H7 (cell line): Measurements from ENCODE around the gene HLA-DQA1. TPM values are rescaled to one million over a fixed set of nuclear protein-coding genes. Genes with fewer than 3 reads are reported as not detected.
"Not testable (repeated sequence)": the region's sequence is repeated elsewhere in the genome, so short reads cannot be mapped to it uniquely, and the experiment has no call there.

ENCODE experiments used
- DNase-seq: peaks from one replicate; pipeline ENCODE4 v3.0.0; 2012
- H3K27me3 ChIP-seq: 2 replicates; pipeline ENCODE4 v1.6.0; 2011; ENCODE audit warnings: mild to moderate bottlenecking, low read length; ENCODE audit not compliant: control insufficient read depth, insufficient read depth
- H3K36me3 ChIP-seq: replicated peaks from 2 replicates; pipeline ENCODE4 v1.5.1; 2011; ENCODE audit warnings: low read length; ENCODE audit not compliant: control insufficient read depth, insufficient read depth
- H3K4me3 ChIP-seq: 2 replicates; pipeline ENCODE4 v1.5.1; 2011; ENCODE audit warnings: low read depth, mild to moderate bottlenecking, control low read depth, low read length, moderate library complexity; ENCODE audit not compliant: insufficient read depth
- total RNA-seq: library from RNA; depleted of rRNA; stranded (reverse); fragments of >200 nt; shearing (Covaris generic); gene quantifications from 2 replicates; pipeline ENCODE4 v1.2.3, GENCODE V29; 2014

HLA-DQA1 gene
- total RNA-seq, 1 experiment from 2014 or later, result not detected

DNA sequence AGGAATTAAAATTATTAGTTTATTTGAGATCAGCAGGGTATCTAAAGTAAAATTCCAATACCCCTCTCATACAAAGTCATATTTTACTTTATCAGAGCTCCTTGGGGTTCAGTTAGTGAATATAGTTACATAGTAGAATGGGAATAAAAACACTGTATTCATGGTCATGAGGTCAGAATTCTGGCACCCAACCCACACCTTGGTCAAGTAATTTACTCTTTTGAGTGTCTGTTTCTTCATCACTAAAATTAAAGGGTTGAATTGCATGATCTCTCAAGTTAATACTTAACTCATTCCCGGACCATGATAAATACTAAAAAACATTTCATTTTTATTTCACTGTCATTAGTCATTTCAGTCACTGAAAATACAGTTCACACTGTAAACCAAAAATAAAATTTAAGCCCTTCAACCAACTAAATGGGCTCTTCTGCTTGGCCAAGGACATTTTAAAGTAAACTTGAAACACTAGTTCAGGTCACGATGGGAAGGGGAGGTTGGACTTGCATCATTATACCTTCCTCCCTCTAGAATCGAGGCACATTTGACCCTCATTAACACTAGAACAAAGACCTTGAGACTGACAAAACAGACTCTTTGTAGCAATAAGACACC is 26.4 kb upstream of the HLA-DQA1 start:
- Histone ChIP-seq H3K4me3 (no peak overlapping the region), H3K36me3 (no peaks in the 10 kb centered on the region), H3K27me3 (no peaks in the 10 kb centered on the region)
- DNase-seq, result no peak

DNA sequence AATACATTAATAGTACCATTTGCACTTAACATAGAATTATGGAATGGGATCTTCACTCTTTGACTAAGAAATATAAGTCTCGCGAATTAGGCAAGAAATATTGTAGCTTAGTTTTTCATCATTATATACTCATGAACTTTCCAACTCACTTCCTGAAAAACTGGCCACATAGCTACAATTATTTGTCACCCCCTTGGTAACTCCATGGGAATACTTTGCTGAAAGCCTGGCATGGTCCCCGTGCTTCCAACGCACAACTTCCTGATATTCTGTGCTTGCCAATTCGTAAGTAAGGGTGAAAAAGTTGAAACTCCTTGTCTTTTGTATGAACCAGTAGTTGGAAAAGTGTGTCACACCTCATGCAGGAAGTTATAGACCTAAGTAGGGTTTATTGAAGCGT is 23.7 kb upstream of the HLA-DQA1 start:
- DNase-seq, result no peak
- no peaks in the 10 kb centered on the region for H3K27me3 ChIP-seq
- no peaks in the 10 kb centered on the region for H3K36me3 ChIP-seq
- no peak overlapping the region for H3K4me3 ChIP-seq

DNA sequence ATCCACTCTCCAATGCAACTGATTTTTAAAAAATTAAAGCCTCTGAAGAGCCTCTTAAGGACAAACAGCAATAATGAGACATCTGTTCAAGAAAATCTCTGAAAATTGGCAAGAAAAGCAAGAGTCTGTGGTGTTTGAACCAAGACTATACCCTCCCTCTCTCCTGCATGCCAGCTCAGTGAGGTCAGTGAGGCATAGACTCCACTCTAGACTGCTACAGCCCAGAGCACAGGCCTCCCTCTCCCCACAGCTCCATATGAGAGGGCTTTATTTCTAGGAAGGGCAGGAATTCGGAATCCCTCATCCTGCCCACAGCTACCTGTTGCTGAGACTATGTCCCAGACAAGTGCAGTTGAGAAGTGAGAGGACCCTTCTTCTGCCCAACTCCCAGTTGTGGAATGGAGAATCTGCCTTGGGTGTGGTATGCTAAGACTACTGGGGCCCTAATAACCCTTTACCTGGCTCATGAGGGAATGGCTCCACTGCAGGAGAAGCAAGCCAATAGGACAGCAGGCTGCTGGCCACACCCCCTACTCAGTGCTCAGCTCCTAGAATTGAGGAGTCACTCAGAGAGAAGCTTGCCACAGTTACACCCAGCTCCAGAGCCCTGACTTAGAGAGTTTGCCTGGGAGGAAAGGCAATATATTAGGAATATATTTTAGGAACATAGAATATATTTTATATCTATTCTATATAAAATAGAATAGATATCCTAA is 22.7 kb upstream of the HLA-DQA1 start:
- peak; percentile 8 for DNase-seq
- Histone ChIP-seq H3K36me3 (no peaks in the 10 kb centered on the region), H3K4me3 (no peak overlapping the region), H3K27me3 (no peaks in the 10 kb centered on the region)

DNA sequence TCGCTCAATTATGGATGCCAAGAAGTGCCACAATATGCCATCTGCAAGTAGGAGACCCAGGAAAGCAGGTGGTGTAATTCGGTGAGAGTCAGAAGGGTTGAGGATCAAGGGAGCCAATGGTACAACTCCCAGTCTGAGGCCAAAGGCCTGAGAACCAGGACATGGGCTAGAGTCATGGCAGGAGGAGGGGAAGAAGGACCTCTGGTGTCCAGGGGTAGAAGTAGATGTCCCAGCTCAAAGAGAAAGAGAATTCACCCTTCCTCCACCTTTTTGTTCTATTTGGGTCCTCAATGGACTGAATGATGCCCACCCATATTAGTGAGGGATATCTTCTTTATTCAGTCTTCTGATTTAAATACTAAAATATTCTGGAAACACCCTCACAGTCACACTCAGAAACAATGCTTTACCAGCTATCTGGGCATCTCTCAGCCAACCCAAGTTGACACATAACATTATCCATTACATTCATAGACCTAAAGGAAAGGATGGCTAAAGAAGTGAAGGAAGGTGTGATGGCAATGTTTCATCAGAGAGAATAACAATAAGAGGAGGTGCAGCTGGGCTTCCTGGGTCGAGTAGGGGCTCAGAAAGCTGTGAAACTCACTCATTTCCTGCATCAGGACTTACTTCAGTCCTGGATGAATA is 21.2 kb upstream of the HLA-DQA1 start:
- no peaks in the 10 kb centered on the region for H3K27me3 ChIP-seq
- H3K4me3 ChIP-seq, result no peak overlapping the region
- no peaks in the 10 kb centered on the region for H3K36me3 ChIP-seq
- DNase-seq, result no peak

DNA sequence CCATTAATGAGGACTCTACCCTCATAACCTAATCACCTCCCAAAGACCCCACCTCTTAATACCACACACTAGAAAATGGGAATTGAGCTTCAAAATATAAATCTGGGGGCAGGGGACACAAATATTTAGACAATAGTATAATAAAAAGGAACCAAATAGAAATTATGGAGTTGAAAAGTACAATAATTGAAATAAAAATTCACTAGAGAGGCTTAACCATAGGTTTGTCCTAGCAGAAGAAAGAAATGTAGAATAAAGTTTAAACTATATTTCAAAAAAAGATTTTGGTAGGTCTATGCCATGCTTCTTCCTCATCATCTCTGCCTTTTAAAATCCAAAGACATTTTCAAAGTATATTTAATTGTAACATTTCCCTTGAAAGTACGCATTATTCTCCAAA is 19.5 kb upstream of the HLA-DQA1 start:
- Histone ChIP-seq H3K4me3 (no peak overlapping the region), H3K27me3 (no peaks in the 10 kb centered on the region), H3K36me3 (no peaks in the 10 kb centered on the region)
- no peak for DNase-seq

DNA sequence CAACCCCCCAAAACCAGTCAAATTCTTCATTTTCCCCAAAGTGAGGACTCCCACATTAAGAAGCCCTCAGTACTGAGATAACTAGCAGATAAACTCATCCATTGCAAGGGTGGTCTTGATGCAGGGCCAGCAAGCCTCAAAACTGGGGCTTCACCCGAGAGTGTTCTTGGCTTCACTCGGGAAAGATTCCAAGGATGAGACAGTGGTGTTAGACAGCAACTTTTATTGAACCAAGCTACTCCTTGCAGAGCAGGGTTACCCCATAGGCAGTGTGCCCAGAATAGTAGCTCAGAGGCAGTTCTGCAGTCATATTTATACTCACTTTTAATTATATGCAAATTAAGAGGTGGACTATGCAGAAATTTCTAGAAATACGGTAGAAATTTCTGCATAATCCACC is 15.8 kb upstream of the HLA-DQA1 start:
- Histone ChIP-seq H3K36me3 (no peaks in the 10 kb centered on the region), H3K4me3 (no peak overlapping the region), H3K27me3 (no peaks in the 10 kb centered on the region)
- DNase-seq, result no peak

DNA sequence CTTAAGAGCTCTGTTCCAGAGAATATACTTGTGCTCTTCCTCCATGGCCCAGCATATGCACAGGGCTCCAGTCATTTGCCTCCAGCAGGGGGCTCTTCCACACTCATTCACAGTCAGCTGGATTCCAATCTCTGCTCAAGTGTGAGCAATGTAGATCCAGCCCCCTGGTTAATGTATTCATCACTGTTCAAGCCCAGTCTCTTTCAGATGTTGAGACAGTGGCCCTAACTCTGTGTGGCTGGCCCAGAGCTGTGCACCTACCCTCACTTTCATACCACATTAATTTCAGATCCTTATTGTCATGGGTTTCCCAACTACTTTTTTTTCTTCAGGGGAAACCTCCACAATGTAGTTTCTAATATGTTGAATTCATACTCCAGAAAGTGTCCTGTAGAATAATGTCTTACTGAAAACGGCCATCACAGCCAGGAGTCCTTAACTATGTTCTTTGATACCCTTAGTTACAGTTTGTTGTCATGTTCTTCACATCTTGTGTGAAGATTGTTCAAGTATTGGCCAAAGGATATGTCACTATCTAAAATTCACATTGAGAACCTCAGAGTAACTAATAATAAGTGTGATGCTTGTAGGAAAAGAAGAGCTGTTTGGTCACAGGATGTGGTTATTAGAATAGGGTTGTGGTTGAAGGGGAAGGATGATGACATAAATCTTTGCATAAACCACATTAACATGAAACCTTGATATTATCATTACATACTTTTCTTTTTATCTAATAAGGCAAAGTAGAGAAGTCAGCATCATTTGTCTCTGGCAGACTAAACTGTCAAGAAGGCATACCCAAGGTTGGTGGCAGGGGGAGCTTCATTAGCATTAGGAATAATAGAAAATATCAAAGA is 14.4 kb upstream of the HLA-DQA1 start:
- DNase-seq, result peak; percentile 7
- no peak overlapping the region for H3K4me3 ChIP-seq
- H3K36me3 ChIP-seq, result no peaks in the 10 kb centered on the region
- no peaks in the 10 kb centered on the region for H3K27me3 ChIP-seq

DNA sequence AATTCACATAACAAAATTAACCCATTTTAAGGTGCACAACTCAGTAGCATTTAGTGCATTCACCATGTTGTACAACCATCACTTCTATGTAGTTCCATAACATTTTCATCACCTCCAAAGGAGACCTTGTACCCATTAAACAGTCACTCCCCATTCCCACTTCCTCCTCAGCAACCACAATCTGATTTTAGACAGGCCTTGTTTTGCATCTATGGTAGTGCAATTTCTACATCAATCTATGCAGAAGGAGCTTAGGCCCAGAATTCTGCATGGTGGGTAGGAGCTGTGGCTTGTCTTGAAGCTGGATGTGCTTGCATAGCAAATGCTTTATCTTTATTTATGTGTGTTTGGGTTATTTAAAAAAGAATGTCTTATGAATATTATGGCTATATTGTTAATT is 13.5 kb upstream of the HLA-DQA1 start:
- DNase-seq, result no peak
- no peaks in the 10 kb centered on the region for H3K27me3 ChIP-seq
- no peaks in the 10 kb centered on the region for H3K36me3 ChIP-seq
- H3K4me3 ChIP-seq, result no peak overlapping the region

DNA sequence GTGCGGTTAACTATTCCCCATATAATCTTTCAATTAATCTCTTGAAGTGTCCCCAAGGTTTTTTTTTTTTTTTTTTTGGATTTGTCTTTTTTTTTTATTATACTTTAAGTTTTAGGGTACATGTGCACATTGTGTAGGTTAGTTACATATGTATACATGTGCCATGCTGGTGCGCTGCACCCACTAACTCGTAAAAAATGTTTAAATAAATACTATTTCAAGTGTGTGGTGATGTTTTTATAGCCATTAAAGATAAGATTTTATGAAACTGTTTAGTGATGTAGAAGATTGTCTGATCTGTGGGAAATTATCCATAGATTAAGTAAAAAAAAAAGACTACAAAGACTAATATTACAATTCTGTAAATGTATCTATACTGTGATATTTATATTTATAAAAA is 12.6 kb upstream of the HLA-DQA1 start:
- Histone ChIP-seq H3K4me3 (no peak overlapping the region), H3K27me3 (no peaks in the 10 kb centered on the region), H3K36me3 (no peaks in the 10 kb centered on the region)
- no peak for DNase-seq

DNA sequence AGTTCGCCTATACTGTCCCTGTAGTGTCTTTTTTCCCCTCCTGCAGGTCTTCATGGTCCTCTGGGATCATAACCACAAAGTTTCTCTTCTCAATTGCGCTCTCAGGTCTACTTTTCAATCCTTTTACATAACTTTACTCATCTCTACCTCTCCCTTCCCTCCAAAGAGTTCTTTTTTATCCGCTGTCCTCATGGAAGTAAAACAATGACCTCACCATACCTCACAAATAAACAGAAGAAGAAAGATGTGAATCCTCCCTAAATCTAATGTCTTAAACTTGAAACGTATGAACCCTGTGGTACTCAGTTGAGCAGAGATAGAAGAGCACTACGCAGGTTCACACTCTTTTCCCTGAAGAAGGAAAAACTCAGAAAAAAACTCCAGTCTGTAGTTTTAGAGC is 12.1 kb upstream of the HLA-DQA1 start:
- Histone ChIP-seq H3K36me3 (no peaks in the 10 kb centered on the region), H3K27me3 (no peaks in the 10 kb centered on the region), H3K4me3 (no peak overlapping the region)
- no peak for DNase-seq

DNA sequence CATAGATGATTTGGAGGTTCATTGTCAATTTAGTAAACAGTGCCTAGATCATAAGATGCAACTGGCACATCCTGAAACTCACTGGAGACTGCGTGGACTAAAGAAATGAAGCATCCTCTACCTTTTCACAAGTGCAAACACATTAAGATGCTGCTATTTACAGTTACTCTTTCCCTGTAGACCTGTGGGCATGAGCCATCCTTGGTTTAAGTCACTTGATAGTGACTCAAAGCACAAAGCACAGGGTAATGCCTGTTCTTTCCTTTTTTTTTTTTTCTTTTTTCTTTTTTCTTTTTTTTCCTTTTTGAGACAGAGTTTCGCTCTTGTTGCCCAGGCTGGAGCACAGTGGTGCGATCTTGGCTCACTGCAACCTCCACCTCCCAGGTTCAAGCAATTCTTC is 10.0 kb upstream of the HLA-DQA1 start:
- no peak for DNase-seq
- H3K36me3 ChIP-seq, result no peaks in the 10 kb centered on the region
- H3K4me3 ChIP-seq, result no peak overlapping the region
- H3K27me3 ChIP-seq, result no peaks in the 10 kb centered on the region

DNA sequence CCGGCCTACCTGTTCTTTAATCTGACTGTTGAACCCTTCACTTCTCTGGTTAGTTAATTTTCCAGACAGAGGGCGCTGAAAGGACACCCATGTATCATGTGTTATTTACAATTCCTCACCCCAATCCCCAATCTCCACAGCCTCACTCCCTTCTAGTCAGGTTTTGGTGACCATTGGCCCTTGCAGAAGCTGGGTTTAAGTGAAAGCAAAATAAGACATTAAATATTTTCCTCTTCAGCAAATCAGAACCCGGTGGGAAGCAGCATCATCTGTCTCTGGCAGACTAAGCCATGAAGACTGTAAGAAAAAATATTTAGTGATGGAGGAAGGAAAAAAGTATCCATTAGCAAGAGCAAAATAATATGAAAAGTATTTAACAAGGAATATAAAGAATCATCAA is 9.4 kb upstream of the HLA-DQA1 start:
- no peak overlapping the region for H3K4me3 ChIP-seq
- no peaks in the 10 kb centered on the region for H3K36me3 ChIP-seq
- peak; percentile 9 for DNase-seq
- H3K27me3 ChIP-seq, result no peaks in the 10 kb centered on the region

DNA sequence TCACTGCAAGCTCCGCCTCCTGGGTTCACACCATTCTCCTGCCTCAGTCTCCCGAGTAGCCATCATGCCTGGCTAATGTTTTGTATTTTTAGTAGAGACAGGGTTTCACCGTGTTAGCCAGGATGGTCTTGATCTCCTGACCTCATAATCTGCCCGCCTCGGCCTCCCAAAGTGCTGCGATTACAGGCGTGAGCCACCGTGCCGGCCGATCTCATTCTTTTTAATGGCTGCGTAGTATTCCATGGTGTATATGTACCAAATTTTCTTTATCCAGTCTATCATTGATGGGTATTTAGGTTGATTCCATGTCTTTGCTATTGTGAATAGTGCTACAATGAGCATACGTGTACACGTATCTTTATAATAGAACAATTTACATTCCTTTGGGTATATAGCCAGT is 7.4 kb upstream of the HLA-DQA1 start:
- not testable (repeated sequence) for H3K36me3 ChIP-seq, DNase-seq, H3K27me3 ChIP-seq, H3K4me3 ChIP-seq

DNA sequence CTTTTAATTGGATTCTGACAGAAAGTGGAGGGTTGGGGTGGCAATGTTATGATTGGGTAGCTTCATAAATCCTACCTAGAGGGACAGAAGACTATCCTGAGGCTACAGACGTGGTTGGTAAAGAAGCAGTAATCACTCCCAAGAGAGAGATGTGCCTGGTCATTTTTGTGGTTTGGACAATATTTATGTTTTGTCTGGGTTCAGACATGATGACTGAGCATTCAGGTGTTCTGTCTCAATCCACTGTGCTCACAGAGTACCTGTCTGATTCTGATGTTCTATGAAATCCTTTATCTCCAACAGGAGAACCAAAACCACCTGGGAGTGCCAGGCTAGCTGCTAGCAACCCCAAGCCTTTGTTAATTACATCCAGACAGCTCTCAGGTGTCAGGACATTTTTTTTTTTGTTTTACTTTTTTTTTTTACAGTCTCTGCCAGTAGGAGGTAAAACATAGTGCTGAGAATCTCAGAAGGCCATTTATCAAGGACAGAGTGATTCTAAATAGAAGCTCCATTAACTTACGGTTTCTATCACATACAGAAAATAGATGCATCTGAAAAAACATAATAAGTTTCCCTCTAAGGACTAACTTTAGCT is 1.6 kb upstream of the HLA-DQA1 start:
- Histone ChIP-seq H3K27me3 (no peaks in the 10 kb centered on the region), H3K36me3 (no peaks in the 10 kb centered on the region), H3K4me3 (no peak overlapping the region)
- no peak for DNase-seq
